Measurements from ENCODE around the gene CDH26. TPM values are rescaled to one million over a fixed set of nuclear protein-coding genes. Genes with fewer than 3 reads are reported as not detected.

The CDH26 gene
- total and polyA plus RNA-seq, 2 experiments from 2014 or later: 0.38 to 1.6 TPM

- TF ChIP-seq CTCF (IDR thresholded peaks at IDR 0.05; ENCODE audit: low read depth, low read length): no peak
- peaks cover 3% of the 10 kb centered on the region for H3K4me1 ChIP-seq (ENCODE audit: low read depth)
- no peak for DNase-seq (ENCODE audit: low read depth in 1 of 2, low spot score in 1 of 2)
- H3K9me3 ChIP-seq (ENCODE audit: low read depth): no peaks in the 10 kb centered on the region
- no peaks in the 10 kb centered on the region for H3K27me3 ChIP-seq
- H3K27ac ChIP-seq: no peak overlapping the region
- H3K36me3 ChIP-seq: no peaks in the 10 kb centered on the region
- no peak overlapping the region for H3K4me3 ChIP-seq
These were observed 51.1 kb downstream of the CDH26 start for GRCh38 chr20:60009318-60009717.

- DNase-seq (ENCODE audit: low read depth in 1 of 2, low spot score in 1 of 2): peak in 1 of 2 donors; percentile 40
- Histone ChIP-seq H3K9me3 (ENCODE audit: low read depth) (no peaks in the 10 kb centered on the region), H3K27me3 (no peaks in the 10 kb centered on the region), H3K4me3 (no peak overlapping the region), H3K36me3 (no peaks in the 10 kb centered on the region), H3K27ac (no peak overlapping the region), H3K4me1 (ENCODE audit: low read depth) (peaks cover 3% of the 10 kb centered on the region)
- peak; percentile 3 for TF ChIP-seq CTCF (IDR thresholded peaks at IDR 0.05; ENCODE audit: low read depth, low read length)
These were observed 51.8 kb downstream of the CDH26 start for GRCh38 chr20:60009826-60010616.

- TF ChIP-seq CTCF (IDR thresholded peaks at IDR 0.05; ENCODE audit: low read depth, low read length): no peak
- H3K36me3 ChIP-seq: no peaks in the 10 kb centered on the region
- no peak for DNase-seq (ENCODE audit: low read depth in 1 of 2, low spot score in 1 of 2)
- no peaks in the 10 kb centered on the region for H3K27me3 ChIP-seq
- H3K4me1 ChIP-seq (ENCODE audit: low read depth): peaks cover 3% of the 10 kb centered on the region
- no peak overlapping the region for H3K4me3 ChIP-seq
- H3K9me3 ChIP-seq (ENCODE audit: low read depth): no peaks in the 10 kb centered on the region
- no peak overlapping the region for H3K27ac ChIP-seq
These were observed 52.7 kb downstream of the CDH26 start for GRCh38 chr20:60010689-60011458.

- DNase-seq (ENCODE audit: low read depth in 1 of 2, low spot score in 1 of 2): no peak
- Histone ChIP-seq H3K9me3 (ENCODE audit: low read depth) (no peaks in the 10 kb centered on the region), H3K27me3 (no peaks in the 10 kb centered on the region), H3K4me3 (no peak overlapping the region), H3K27ac (no peak overlapping the region), H3K4me1 (ENCODE audit: low read depth) (peaks cover 3% of the 10 kb centered on the region), H3K36me3 (no peaks in the 10 kb centered on the region)
- no peak for TF ChIP-seq CTCF (IDR thresholded peaks at IDR 0.05; ENCODE audit: low read depth, low read length)
These were observed 53.6 kb downstream of the CDH26 start for GRCh38 chr20:60011512-60012507.
